BJ (cell line): Measurements from ENCODE around the gene BCKDHB. TPM values are rescaled to one million over a fixed set of nuclear protein-coding genes. Genes with fewer than 3 reads are reported as not detected.

Experiments used
- CTCF ChIA-PET: fragments of 350-600 bp; formaldehyde crosslinking; extraction: SDS; loops from one replicate; lab custom pipeline; 2021; ENCODE audit warnings: antibody characterized with exemption, inconsistent platforms; lab: Yijun Ruan, JAX
- POLR2A ChIA-PET: fragments of 300-600 bp; sonication (Branson Sonifier 250); formaldehyde crosslinking; extraction: SDS; loops from one replicate; lab custom pipeline; 2021; ENCODE audit warnings: antibody characterized with exemption; lab: Charles Lee
- DNase-seq: peaks from one replicate; pipeline ENCODE4 v3.0.0-alpha.2; 2011; ENCODE audit warnings: low read depth
- H3K27me3 ChIP-seq: 2 replicates; pipeline ENCODE4 v1.6.0; 2011; ENCODE audit warnings: low read length; ENCODE audit not compliant: control insufficient read depth, insufficient read depth
- H3K36me3 ChIP-seq: 2 replicates; pipeline ENCODE4 v1.5.1; 2011; ENCODE audit warnings: low read length; ENCODE audit not compliant: control insufficient read depth, insufficient read depth
- H3K4me3 ChIP-seq: 2 replicates; pipeline ENCODE4 v1.5.1; 2011; ENCODE audit warnings: low read depth, mild to moderate bottlenecking, control low read depth, low read length
- CTCF ChIP-seq: IDR thresholded peaks from 2 replicates; pipeline ENCODE4 v1.5.1; 2011; ENCODE audit warnings: low read depth, mild to moderate bottlenecking, control low read depth, inconsistent platforms, low read length, moderate library complexity; ENCODE audit not compliant: insufficient read depth
- polyA plus RNA-seq: library from polyadenylated mRNA; depleted of rRNA; stranded (reverse); fragments of >200 nt; gene quantifications from 2 replicates; pipeline ENCODE4 v1.2.3, GENCODE V29; 2011

Gene BCKDHB
- polyA plus RNA-seq, 1 experiment: 8.0 TPM

GRCh38 chr6:80227545-80228105 is 121.2 kb downstream of the BCKDHB start:
- POLR2A ChIA-PET: interaction anchor here (0.6 kb wide), 1 partner anchor 20 kb away, joined by 3 read pairs; no protein-coding TSS in a partner anchor
- no peaks in the 10 kb centered on the region for H3K36me3 ChIP-seq
- DNase-seq: no peak
- CTCF ChIA-PET: interaction anchor here (0.6 to 2.3 kb wide), 2 partner anchors 14 to 119 kb away, joined by 3 to 8 read pairs; no protein-coding TSS in a partner anchor
- H3K4me3 ChIP-seq: no peak overlapping the region
- H3K27me3 ChIP-seq: no peaks in the 10 kb centered on the region
- no peak for TF ChIP-seq CTCF

GRCh38 chr6:80233262-80233661 is 126.8 kb downstream of the BCKDHB start:
- no peak for TF ChIP-seq CTCF
- DNase-seq: no peak
- CTCF ChIA-PET: no interaction called here
- POLR2A ChIA-PET: no interaction called here
- Histone ChIP-seq H3K4me3 (no peak overlapping the region), H3K36me3 (no peaks in the 10 kb centered on the region), H3K27me3 (no peaks in the 10 kb centered on the region)

- no peak for DNase-seq
- H3K4me3 ChIP-seq: no peak overlapping the region
- POLR2A ChIA-PET: no interaction called here
- H3K36me3 ChIP-seq: no peaks in the 10 kb centered on the region
- no peaks in the 10 kb centered on the region for H3K27me3 ChIP-seq
- TF ChIP-seq CTCF: no peak
- CTCF ChIA-PET: no interaction called here
These were observed 127.5 kb downstream of the BCKDHB start for GRCh38 chr6:80233958-80234357.

GRCh38 chr6:80234401-80234800 is 127.9 kb downstream of the BCKDHB start:
- no peaks in the 10 kb centered on the region for H3K36me3 ChIP-seq
- no peak for TF ChIP-seq CTCF
- ChIA-PET CTCF (interaction anchor here (1.0 kb wide), 1 partner anchor 16 kb away, joined by 3 read pairs; no protein-coding TSS in a partner anchor), POLR2A (no interaction called here)
- H3K4me3 ChIP-seq: no peak overlapping the region
- no peak for DNase-seq
- H3K27me3 ChIP-seq: no peaks in the 10 kb centered on the region

GRCh38 chr6:80234908-80235307 is 128.4 kb downstream of the BCKDHB start:
- no peak for TF ChIP-seq CTCF
- no peaks in the 10 kb centered on the region for H3K36me3 ChIP-seq
- ChIA-PET POLR2A (no interaction called here), CTCF (interaction anchor here (1.0 to 1.6 kb wide), 2 partner anchors 9 to 16 kb away, joined by 3 to 4 read pairs; no protein-coding TSS in a partner anchor)
- H3K27me3 ChIP-seq: no peaks in the 10 kb centered on the region
- DNase-seq: no peak
- H3K4me3 ChIP-seq: no peak overlapping the region
